Testis (tissue), 3 donors: ENCODE results near the gene RASGRP3. TPM values are rescaled to one million over a fixed set of nuclear protein-coding genes. Genes with fewer than 3 reads are reported as not detected.

Experiments used
- DNase-seq: peaks from one replicate; pipeline ENCODE4 v3.0.0-alpha.2; 2019
- H3K27ac ChIP-seq, 2 donors: fragments of 200-600 bp; sonication (generic); one replicate each; pipeline ENCODE4 v1.5.1; 2019
- H3K27me3 ChIP-seq: fragments of 200-600 bp; sonication (generic); one replicate; pipeline ENCODE4 v1.5.1; 2019
- H3K36me3 ChIP-seq: fragments of 200-600 bp; sonication (generic); one replicate; pipeline ENCODE4 v1.5.1; 2017; ENCODE audit warnings: low read depth; ENCODE audit errors: missing control alignments
- H3K4me1 ChIP-seq: fragments of 200-600 bp; sonication (generic); one replicate; pipeline ENCODE4 v1.5.1; 2019
- H3K4me3 ChIP-seq, 2 donors: fragments of 200-600 bp; sonication (generic); one replicate each; pipeline ENCODE4 v1.5.1; 2017 to 2019
- H3K9me3 ChIP-seq: fragments of 200-600 bp; sonication (generic); one replicate; pipeline ENCODE4 v1.5.1; 2017
- POLR2A ChIP-seq: fragments of 450-650 bp; IDR thresholded peaks from one replicate; pipeline ENCODE4 v1.6.1; 2017; ENCODE audit warnings: antibody characterized with exemption, mild to moderate bottlenecking, moderate library complexity
- WGBS, 2 donors: methylation state at CpG; one replicate each; pipeline ENCODE4 v1.1.5; 2018; 5-methylcytosine and 5-hydroxymethylcytosine counted together
- intact Hi-C: fragments of 100-400 bp; cut with DNase I; formaldehyde crosslinking; loops from one replicate; pipeline ENCODE4 v1.15.1; 2023; ENCODE audit warnings: low total_unique reads
- polyA plus RNA-seq: library from polyadenylated mRNA; stranded (reverse); fragments of 350-450 nt; fragmentation: Illumina TruSeq; extraction: RNeasy Lipid Tissue Mini Kit (QIAGEN cat#74804); gene quantifications from one replicate; pipeline ENCODE4 v1.2.3, GENCODE V29; 2014; ENCODE audit warnings: low read depth, low replicate concordance; ENCODE audit not compliant: insufficient read depth
- total RNA-seq, 2 donors: library from RNA; depleted of rRNA; stranded (reverse); fragments of >200 nt; gene quantifications; one replicate each; pipeline ENCODE4 v1.2.3, GENCODE V29; 2016
- TF ChIP-seq, protein P1 (sequence below), 3 experiments: fragments of 450-650 bp in 2 of 3; fragments of 200-600 bp in 1 of 3; sonication (generic) in 1 of 3; IDR thresholded peaks; one replicate each; pipeline ENCODE4 v1.5.1; 2016 to 2019; ENCODE audit warnings: antibody characterized with exemption in 3 of 3, mild to moderate bottlenecking in 2 of 3, moderate library complexity in 1 of 3

Gene RASGRP3
- total and polyA plus RNA-seq, 3 donors from 2014 or later: 2.8 to 26.3 (median 8.2) TPM

DNA sequence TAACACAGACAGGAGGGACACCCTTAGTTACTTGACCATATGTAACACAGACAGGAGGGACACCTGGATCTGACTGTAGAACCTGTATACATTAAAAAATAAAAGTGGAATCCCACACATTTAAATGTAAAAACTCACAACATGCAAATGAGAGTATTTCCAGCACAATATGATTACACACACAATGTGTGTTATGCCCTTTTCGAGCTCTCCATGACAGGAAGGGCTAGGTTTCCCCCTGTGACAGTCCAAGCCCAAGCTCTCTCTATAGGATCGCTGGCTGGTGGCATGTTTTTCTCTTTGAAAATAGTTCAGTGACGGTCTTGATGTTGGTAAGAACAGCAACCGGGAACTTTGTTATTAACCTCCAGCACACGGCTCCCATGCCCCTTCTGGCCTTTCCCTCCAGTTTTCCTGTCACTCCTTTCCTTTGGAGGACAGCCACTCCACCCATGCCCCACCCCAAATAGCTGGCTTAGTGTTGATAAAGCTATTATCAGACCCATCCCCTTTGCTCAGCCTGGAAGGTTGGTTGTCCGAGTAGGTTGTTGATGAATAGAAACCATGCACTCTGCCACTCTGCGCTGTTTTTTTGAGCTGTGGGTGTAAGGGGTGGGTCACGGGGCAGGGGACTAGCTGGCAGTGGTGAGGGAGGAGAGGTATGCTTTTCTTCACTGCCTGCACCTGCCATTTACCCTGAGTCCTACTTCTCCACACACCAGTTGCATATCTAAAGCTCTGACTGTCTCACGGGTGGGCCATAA lies 2.7 kb downstream of the RASGRP3 start:
- Histone ChIP-seq H3K27ac (no peak overlapping the region), H3K4me1 (peaks cover 6% of the 10 kb centered on the region), H3K4me3 (no peak overlapping the region), H3K27me3 (no peaks in the 10 kb centered on the region), H3K9me3 (no peaks in the 10 kb centered on the region), H3K36me3 (no peaks in the 10 kb centered on the region)
- 78 to 83% methylated on average over 9 of the region's 9 CpGs for WGBS, 2 donors
- TF ChIP-seq, protein P1, sequence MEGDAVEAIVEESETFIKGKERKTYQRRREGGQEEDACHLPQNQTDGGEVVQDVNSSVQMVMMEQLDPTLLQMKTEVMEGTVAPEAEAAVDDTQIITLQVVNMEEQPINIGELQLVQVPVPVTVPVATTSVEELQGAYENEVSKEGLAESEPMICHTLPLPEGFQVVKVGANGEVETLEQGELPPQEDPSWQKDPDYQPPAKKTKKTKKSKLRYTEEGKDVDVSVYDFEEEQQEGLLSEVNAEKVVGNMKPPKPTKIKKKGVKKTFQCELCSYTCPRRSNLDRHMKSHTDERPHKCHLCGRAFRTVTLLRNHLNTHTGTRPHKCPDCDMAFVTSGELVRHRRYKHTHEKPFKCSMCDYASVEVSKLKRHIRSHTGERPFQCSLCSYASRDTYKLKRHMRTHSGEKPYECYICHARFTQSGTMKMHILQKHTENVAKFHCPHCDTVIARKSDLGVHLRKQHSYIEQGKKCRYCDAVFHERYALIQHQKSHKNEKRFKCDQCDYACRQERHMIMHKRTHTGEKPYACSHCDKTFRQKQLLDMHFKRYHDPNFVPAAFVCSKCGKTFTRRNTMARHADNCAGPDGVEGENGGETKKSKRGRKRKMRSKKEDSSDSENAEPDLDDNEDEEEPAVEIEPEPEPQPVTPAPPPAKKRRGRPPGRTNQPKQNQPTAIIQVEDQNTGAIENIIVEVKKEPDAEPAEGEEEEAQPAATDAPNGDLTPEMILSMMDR (IDR thresholded peaks at IDR 0.05): no peak
- TF ChIP-seq POLR2A: no peak
- peak; percentile 15 for DNase-seq
- intact Hi-C loops: no loop called here

DNA sequence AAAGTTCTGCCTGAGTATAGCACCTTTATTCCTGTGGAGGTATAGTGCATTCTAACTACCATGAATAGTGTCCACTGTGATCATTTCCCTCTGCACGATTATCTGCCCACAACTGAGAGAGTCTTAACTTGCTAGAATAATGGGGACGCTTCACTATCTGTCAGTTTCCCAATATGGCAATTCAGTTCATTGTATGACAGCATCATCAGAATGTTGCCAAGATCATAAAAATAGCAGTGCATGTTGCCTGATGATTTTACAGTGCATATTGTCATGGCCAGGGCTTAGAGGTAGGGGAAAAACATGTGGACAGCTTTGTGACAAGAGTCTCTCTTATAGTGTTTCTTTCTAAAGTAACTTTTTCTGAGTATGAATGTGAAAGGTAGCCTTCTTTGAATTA lies 6.1 kb downstream of the RASGRP3 start:
- intact Hi-C loops: no loop called here
- 58 to 87% methylated on average over 2 of the region's 2 CpGs for WGBS, 2 donors

DNA sequence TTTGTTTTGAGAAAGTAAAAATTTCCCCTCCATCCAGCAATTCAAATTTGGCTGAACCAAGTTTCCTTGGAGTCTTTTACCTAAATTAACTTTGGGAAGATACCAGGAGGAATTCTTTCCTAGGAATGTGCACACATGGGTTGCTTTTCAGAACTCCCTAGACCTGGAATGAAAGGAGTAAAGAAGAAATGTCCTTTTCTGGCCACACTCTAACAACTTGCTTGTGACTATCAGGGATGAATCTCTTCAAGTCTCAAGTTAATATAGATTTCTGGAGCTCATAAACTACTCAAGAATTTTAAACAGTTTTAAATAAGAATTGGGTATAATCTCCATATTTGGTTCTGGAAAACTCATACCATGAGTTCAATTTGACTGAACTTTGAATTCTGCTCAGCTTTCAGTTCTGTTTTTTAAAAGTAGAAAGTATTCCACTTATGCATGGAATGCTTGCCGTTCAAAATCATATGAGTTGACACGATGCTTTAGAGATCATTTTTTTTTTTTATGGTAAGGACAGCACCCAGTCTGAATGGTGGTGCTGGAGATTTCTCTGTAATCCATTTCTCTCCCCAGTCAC lies 7.7 kb downstream of the RASGRP3 start:
- intact Hi-C loops: no loop called here

More for the DNA sequence above, 6.1 kb downstream of the RASGRP3 start:
- no peak overlapping the region for H3K4me3 ChIP-seq
- H3K27ac ChIP-seq: no peak overlapping the region
- H3K36me3 ChIP-seq: no peaks in the 10 kb centered on the region
- no peak for DNase-seq
- H3K9me3 ChIP-seq: no peaks in the 10 kb centered on the region
- H3K27me3 ChIP-seq: no peaks in the 10 kb centered on the region
- no peaks in the 10 kb centered on the region for H3K4me1 ChIP-seq
- TF ChIP-seq, protein P1 (IDR thresholded peaks at IDR 0.05): no peak
- no peak for TF ChIP-seq POLR2A

DNA sequence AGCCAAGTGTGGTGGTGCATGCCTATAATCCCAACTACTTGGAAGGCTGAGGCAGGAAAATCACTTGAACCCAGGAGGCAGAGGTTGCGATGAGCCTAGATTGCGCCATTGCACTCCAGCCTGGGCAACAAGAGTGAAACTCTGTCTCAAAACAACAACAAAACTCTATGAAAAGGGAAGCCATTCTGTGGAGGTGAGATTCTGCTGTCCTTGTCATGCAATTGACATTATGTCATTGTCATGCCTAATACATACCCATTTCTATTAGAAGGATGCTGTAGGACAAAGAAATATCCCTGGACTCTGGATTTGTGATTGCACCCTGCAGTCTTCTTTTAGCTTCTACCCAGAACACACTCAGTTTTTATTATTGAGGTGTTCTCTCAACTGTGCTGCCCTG lies 8.6 kb downstream of the RASGRP3 start:
- Histone ChIP-seq H3K9me3 (no peaks in the 10 kb centered on the region), H3K4me3 (no peak overlapping the region), H3K4me1 (no peaks in the 10 kb centered on the region), H3K36me3 (no peaks in the 10 kb centered on the region), H3K27ac (no peak overlapping the region), H3K27me3 (no peaks in the 10 kb centered on the region)
- no peak for DNase-seq
- intact Hi-C loops: no loop called here
- TF ChIP-seq POLR2A: no peak
- TF ChIP-seq, protein P1 (IDR thresholded peaks at IDR 0.05): no peak
- WGBS, 2 donors: 93 to 95% methylated on average over 2 of the region's 2 CpGs

More for the DNA sequence above, 7.7 kb downstream of the RASGRP3 start:
- no peak overlapping the region for H3K27ac ChIP-seq
- H3K9me3 ChIP-seq: no peaks in the 10 kb centered on the region
- H3K36me3 ChIP-seq: no peaks in the 10 kb centered on the region
- no peaks in the 10 kb centered on the region for H3K27me3 ChIP-seq
- no peaks in the 10 kb centered on the region for H3K4me1 ChIP-seq
- no peak overlapping the region for H3K4me3 ChIP-seq
- no peak for TF ChIP-seq POLR2A
- TF ChIP-seq, protein P1 (IDR thresholded peaks at IDR 0.05): no peak
- DNase-seq: no peak
- WGBS, 2 donors: 25 to 31% methylated on average over 2 of the region's 2 CpGs

DNA sequence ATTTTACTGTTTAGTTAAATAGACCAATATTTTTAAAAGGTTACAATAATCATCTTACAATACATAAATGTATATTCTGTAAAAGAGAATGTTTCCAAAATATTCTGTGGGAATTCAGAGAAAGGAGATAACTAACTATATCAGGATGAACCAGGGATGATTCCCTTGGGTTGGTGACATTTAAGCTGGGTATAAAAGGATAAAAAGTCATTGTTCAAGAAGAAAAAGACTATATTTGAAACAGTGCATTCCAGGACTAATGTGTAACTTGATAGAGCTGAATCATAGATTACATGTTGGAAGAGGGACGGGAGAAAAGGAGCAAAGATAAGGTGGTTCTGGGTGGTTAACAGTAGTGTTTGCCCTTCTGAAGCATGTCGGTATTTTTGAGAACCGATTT lies 10.1 kb downstream of the RASGRP3 start:
- 92 to 95% methylated on average over 3 of the region's 3 CpGs for WGBS, 2 donors
- no peaks in the 10 kb centered on the region for H3K4me1 ChIP-seq
- H3K4me3 ChIP-seq: no peak overlapping the region
- DNase-seq: no peak
- no peak overlapping the region for H3K27ac ChIP-seq
- no peaks in the 10 kb centered on the region for H3K9me3 ChIP-seq
- intact Hi-C loops: no loop called here
- no peaks in the 10 kb centered on the region for H3K36me3 ChIP-seq
- no peaks in the 10 kb centered on the region for H3K27me3 ChIP-seq
- TF ChIP-seq POLR2A: no peak
- TF ChIP-seq, protein P1 (IDR thresholded peaks at IDR 0.05): no peak
